ENCODE data around the gene FCER1G.
"Not testable (repeated sequence)": the region's sequence is repeated elsewhere in the genome, so short reads cannot be mapped to it uniquely, and the experiment has no call there.

FCER1G gene

DNA sequence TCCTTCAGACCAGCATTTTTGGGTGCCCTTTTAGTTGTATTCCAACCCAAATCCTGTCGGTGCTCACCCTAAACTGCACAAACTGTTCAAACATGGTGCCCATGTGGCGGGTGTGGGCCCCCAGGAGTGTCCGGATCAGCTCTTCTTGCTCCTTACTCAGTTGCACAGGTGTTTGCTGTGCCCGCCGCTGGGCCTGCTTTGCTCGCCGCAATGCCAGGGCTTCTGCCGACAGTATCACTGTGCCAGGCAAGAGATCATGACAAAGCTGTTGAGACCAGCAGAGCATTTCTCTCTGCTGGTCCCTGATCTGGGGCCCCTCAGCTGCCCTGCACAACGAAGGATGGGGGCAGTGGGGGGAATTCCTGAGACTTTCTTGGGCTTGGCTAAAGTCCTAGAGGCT is 18.0 kb downstream of the FCER1G start:
- no peak for DNase-seq (ENCODE audit: low read depth)

DNA sequence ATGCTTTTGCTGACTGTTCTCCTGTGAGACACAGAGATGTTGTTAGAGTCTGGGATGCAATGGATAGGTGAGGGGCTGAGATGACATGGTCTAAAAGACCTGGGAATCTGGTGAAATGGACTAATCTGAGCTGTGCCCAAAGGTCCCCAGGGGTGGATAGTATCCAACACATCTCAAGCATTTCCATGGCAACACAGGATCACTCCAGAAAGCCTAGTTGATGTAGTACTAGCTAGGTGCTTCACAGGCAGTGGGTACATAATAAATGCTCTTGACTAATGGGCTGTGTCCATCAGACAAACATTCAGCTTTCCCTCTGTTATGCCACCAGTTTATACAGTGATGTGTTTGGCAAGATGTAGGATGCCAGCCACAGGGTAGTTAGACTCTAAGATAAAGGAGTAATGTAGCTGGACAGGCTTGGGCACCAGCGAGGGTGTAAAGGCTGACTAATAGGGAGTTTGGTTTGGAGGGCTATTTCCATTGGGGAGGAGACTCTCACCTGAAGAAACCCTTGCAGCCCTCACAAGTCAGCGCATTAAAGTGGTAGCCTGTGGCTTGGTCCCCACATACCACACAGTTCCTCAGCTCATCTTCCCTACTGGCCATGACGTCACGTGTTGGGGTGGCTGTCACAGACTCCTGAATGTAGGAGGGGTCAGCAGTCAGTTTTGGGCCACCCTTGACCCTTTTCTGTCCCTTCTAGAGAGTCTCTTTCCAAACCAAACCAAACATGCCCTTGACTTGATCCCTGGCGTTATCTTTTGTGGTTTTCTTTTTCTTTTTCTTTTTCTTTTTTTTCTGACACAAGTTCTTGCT is 21.1 kb downstream of the FCER1G start:
- DNase-seq (ENCODE audit: low read depth): no peak

DNA sequence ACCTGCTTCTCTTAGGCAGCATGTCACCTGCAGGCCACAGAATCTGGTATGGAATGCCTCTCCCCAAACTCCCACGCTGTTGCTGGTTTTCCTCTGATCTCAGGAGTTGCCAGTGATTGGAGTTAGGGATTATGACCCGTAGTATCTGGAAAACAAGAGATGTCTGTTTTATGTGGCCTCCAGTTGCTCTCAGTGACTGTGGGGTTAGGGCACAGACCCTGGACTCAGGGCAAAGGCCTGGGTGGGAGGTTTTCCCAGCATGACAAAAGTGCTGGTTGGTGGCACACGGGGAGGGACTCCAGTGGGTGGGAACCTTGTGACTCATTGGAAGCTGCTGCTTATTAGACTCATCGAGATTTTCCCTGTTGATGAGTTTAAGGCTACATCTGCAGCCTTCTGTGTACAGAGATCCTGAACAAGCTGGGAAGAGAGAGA is 23.0 kb downstream of the FCER1G start, which contains the start of gene NR1I3:
Gene NR1I3, minus strand, starts transcription at position 165 of the 435 bp plus-strand sequence. CDS start 1,638 bp downstream, outside the sequence.
- no peak for DNase-seq (ENCODE audit: low read depth)

- no peak for DNase-seq (ENCODE audit: low read depth)
These were observed 26.6 kb downstream of the FCER1G start for GRCh38 chr1:161241682-161242081.

- no peak for DNase-seq (ENCODE audit: low read depth)
These were observed 27.2 kb downstream of the FCER1G start for GRCh38 chr1:161242313-161242712.

GRCh38 chr1:161244888-161245287 is 29.8 kb downstream of the FCER1G start:
- no peak for DNase-seq (ENCODE audit: low read depth)

DNA sequence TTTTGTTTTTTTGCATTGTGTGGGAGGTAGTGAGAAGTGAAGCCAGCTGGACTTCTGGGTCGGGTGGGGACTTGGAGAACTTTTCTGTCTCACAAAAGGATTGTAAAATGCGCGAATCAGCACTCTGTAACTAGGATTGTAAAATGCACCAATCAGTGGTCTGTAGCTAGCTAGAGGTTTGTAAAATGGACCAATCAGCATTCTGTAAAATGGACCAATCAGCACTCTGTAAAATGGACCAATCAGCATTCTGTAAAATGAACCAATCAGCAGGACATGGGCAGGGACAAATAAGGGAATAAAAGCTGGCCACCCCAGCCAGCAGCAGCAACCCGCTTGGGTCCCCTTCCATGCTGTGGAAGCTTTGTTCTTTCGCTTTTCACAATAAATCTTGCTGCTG is 35.0 kb downstream of the FCER1G start:
- DNase-seq (ENCODE audit: low read depth): not testable (repeated sequence)

DNA sequence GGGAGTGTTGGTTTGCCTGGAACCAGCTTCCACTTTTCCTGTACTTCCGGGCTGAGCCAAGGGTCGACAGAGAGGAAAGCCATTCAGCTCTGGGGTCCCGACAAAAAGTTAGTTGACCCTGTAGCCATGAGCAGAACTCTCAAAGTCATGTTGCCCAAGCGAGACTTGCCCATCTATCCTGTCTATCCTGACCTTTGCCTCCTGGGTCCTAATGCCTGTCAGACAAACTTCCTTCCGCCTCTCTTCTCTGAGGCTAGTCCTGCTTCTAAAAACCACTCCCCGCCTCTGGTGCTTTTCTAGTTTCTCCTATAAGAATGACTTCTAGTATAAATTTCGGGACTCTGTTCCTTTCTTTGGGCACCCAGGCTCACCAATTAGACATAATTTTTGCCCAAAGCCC is 35.7 kb downstream of the FCER1G start:
- DNase-seq (ENCODE audit: low read depth): no peak

GRCh38 chr1:161251579-161251978 is 36.5 kb downstream of the FCER1G start:
- DNase-seq (ENCODE audit: low read depth): no peak

DNA sequence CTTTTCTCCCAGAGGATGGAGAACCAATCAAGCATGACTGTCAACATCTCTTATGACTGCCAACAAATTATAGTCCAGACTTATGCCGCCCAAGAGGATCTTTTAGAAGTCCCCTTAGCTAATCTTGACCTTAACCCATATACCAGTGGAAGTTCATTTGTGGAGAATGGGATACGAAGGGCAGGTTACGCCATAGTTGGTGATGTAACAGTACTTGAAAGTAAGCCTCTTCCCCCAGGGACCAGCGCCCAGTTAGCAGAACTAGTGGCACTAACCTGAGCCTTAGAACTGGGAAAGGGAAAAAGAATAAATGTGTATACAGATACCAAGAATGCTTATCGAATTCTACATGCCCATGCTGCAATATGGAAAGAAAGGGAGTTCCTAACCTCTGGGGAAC is 40.2 kb downstream of the FCER1G start:
- not testable (repeated sequence) for DNase-seq (ENCODE audit: low read depth)

DNA sequence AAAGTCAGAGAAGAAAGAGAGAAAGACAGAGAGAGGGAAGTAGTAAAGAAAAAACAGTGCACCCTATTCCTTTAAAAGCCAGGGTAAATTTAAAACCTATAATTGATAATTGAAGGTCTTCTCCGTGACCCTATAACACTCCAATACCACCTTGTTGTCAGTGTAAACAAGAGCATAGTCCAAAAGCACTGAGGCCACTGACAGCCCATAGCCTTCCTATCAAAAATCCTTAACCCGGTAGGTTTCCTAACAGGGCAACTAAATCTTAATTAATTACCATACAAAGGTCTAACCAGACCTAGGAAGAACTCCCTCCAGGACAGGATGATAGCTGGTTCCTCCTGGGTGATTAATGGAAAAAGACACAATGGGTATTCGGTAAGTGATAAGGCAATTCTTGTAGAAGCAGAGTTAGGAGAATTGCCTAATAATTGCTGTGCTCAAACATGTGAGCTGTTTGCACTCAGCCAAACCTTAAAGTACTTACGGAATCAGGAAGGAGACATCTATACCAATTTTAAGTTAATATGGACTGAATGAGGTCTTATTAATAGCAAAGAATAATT is 40.9 kb downstream of the FCER1G start:
- not testable (repeated sequence) for DNase-seq (ENCODE audit: low read depth)

- not testable (repeated sequence) for DNase-seq (ENCODE audit: low read depth)
These were observed 42.0 kb downstream of the FCER1G start for GRCh38 chr1:161257109-161257508.

DNA sequence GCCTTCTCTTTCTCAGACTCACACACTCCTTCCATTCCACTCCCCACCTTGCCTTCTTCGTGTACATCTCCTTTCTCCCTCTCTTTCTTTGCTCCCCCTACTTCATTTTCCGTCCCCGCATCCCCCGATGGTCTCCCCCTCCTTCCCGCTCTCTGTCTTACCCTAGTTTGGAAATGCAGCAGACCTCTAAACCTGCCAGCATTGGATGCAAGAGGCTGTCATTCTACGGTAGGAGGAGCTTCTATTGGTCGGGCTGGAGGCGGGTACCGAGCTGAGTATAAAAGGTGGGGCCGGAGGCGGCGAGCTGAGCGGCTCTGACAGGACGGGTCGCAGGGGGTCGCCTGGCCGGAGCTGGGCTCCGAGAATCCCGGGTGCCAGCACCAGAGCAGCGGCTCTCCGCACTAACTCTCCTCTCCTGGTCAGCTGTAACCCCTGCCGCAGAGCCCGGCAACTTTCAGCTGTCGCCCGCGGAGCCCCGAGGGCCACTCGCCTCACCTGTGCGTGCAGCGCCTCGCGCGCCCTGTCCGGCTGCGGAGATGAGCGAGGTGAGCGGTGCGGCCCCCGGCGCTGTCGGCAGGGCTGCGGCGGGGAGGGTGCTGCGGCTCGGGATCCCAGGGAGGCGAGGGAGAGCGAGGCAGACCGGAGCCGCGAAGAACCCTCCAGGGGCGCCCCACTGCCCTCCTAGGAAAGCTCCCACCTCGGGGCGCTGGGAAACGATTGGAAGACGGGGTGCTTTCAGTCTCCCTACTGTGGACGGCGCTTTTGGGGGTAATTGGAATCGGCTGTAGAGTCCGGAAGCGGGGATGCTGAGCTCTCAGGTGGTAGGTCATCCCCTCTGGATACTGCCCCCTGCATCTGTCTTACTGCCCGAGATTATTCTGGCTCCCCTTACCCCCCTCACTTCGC is 43.6 kb downstream of the FCER1G start, which contains the start of gene PCP4L1:
Gene PCP4L1, plus strand, starts transcription at position 307 of the 906 bp plus-strand sequence. Its CDS starts 230 bp downstream, at position 537.
- peak; percentile 58 for DNase-seq (ENCODE audit: low read depth)

DNA sequence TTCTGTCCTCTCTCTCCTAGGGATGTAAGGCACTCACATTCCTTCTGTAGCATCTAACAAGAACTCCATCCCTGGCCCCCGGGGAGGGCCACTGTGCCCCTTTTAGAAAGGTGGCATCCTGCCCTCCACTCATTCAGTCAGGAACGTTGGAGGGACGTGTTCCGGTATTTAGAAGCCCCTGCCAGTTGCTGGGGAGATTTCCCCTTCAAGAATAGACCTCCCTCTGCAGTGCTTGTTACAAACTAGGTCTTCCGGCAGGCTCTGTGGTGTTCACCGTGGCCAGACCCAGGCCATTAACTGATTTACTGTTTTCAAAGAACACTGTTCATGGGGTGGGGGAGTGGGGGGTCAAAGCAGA is 44.2 kb downstream of the FCER1G start:
- no peak for DNase-seq (ENCODE audit: low read depth)

DNA sequence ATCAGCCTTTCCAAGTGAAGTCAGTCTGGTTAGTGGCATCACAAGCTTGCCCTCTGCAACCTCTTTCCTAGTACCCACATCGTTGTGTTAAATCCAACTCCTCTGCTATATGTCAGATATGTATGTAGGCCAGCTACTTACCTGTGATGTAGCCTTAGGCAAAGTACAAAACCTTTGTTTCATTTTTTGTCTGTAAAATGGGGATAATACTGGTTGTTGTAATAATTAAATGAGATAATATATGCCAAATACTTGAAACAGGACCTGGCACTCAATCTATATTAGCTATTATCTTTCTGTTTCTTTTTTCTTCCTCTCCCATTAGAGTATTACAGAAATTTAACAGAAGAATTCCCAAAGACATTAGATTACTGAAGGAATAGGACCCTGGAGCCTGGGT is 44.7 kb downstream of the FCER1G start:
- no peak for DNase-seq (ENCODE audit: low read depth)

DNA sequence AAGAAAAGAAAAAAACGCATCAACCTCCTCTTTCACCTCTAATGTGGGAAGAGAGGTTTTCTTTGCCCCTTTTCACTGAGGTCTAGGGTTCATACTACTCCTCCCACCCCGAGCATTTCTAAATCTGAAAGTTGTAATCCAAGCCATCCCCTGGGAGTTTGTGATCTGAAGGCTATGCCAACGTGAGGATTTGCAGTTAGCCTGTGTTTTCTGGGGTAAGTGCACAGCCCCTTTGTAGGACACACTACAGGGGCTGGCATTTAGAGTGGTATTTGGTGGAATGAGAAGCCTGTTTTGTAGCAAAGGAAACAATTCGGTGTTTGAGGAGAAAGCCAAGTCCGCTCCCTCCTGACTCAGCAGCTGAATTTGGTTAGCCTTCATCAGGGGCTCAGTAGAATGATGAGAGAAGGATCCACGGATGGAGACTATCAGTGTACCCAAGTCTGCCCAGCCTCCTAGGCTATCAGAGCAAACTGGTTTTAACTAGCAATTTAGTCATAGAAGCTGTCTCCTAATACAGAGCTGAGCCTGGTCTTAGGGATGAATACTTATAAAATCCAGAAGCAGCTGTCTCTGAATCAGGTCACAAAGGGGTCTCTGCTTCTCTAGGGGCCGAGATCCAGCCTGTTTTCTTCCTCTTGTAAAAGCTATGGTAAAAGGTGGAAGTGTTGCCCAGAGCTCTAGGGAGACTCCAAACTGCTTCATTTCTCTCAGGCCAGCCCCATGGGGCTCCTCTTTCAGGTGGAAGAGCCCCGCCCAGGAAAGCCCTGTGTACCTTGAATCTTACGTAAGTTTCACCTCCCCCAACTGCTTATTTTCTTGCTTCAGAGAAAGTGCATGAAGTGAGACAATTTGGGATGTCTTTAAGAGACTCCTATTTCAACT is 45.5 kb downstream of the FCER1G start:
- DNase-seq (ENCODE audit: low read depth): no peak

- DNase-seq (ENCODE audit: low read depth): no peak
These were observed 46.5 kb downstream of the FCER1G start for GRCh38 chr1:161261261-161262235.

GRCh38 chr1:161265305-161265704 is 50.2 kb downstream of the FCER1G start:
- no peak for DNase-seq (ENCODE audit: low read depth)

DNA sequence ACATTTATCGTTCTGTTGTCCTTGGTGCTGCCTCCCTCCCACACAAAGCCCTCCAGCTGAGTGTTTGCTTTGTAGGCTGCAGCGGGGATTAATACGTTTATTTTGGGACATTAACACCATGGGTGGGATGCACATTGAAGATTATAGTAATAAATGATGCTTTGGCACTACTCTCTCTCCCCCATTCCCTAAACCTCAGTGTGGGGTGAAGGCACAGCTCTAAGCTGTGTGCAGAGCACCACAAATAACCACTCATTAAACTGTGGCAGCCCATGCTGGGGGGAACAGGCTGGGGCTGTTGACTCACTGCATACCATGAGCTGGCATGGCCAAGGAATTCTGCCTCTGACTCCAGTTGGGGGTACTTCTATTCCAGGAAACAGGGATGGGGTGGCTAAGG is 51.1 kb downstream of the FCER1G start:
- peak; percentile 36 for DNase-seq (ENCODE audit: low read depth)

GRCh38 chr1:161266836-161267235 is 51.7 kb downstream of the FCER1G start:
- no peak for DNase-seq (ENCODE audit: low read depth)
